Measurements from ENCODE around the gene HSPA12B.
A peak's percentile ranks its signal among the peaks of the same experiment; 100 is the strongest.

HSPA12B gene

GRCh38 chr20:3705970-3706739 lies 26.3 kb upstream of the HSPA12B start:
- peak; percentile 53 for DNase-seq

- peak; percentile 55 for DNase-seq
These were observed 25.5 kb upstream of the HSPA12B start for GRCh38 chr20:3706774-3707507.

DNA sequence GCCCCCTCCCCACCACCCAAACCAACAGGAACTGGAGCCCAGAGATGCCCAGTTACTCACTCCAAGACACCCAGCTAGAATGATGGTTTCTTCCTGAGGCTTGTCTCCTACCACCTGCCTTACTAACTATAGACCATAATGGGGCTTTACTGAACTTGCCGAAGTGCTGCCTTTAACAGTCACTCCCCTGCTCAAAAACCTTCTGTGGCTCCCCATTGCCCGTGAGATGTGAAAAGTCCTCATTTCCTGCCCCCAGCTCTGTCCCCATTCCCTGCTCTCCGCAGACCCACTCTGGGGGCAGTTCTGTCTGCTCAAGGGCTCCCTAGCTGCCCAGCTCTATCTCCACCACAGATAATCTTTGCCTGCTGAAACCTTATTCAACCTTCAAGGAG lies 25.0 kb upstream of the HSPA12B start:
- no peak for DNase-seq

GRCh38 chr20:3710011-3710466 lies 22.4 kb upstream of the HSPA12B start:
- peak; percentile 53 for DNase-seq

- peak; percentile 74 for DNase-seq
These were observed 21.6 kb upstream of the HSPA12B start for GRCh38 chr20:3710703-3711483.

- peak; percentile 40 for DNase-seq
These were observed 21.0 kb upstream of the HSPA12B start for GRCh38 chr20:3711484-3711941.

- peak; percentile 43 for DNase-seq
These were observed 20.1 kb upstream of the HSPA12B start, which contains the start of gene SIGLEC1 for GRCh38 chr20:3712279-3712873. TSS of gene SIGLEC1 (minus strand) at chr20:3712600. CDS start at chr20:3707128, 5,472 bp downstream.

GRCh38 chr20:3714092-3714491 lies 18.4 kb upstream of the HSPA12B start:
- DNase-seq, result no peak

GRCh38 chr20:3716195-3716834 lies 16.2 kb upstream of the HSPA12B start:
- DNase-seq, result peak; percentile 88

DNA sequence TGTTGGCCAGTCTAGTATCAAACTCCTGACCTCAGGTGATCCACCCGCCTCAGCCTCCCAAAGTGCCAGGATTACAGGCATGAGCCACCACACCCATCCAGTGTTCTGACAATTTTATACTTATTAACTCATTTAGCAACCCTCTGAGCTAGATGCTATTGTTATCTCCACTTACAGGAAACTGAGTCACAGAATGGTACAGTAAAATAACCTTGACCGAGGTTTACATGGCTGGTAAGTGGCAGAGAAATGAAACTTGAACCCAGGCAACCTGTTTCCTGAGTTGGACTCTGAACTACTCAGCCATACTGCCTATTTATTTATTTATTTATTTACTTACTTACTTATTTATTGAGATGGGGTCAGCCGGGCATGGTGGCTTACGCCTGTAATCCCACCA lies 13.4 kb upstream of the HSPA12B start:
- DNase-seq, result no peak

DNA sequence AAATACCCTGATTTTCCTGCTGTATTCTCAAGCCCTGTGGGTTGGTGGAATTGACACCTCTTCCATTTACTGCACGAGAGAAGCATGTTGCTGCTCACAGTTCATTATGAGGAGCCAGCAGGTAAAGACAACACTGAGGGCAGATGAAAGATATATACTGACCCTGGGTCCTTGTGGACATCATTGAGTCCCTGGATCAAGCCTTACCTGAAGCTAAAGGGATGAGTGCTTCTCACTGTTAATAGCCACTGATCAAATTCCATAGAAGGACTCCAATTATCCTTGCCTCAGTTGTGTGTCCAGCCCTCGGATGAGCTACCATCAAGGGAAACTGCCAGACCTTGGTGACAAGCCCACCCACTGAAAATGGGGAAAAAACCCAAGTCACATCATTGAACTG lies 12.4 kb upstream of the HSPA12B start:
- DNase-seq, result no peak

DNA sequence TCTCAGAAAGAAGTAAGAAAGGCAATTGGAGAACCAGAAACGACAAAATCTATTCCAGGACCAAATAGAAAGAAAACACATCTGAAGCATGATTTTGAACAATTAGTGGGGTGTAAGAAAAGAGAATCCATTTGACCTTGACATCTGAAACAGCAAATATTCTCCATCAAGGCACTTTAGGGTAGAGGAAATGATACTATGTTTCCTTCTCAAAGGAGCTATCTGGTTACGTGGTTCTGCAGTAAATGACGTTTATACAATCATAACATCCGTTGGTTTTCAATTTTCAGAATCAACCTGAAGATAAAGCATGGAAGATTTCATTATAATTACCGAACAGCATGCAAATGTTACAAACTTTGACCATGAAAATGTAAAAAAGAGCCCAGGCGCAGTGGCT lies 11.9 kb upstream of the HSPA12B start:
- DNase-seq, result no peak

DNA sequence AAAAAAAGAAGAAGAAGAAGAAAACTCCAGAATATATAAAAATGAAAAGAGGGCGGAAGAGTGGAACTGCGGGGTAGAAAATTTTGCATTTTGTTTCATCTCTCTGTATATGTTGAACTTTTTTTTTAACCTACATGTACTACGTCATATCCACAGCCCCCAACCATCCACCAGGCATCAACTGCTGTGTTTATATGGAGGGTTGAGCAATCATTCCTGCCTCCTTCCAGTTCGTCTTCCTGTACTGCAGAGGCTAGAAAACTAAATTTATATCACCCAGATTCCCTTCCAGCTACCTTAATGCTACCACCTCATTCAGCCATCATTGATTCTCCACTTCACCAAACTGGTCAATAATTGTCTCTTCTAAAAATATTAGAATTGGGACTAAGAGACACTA lies 10.6 kb upstream of the HSPA12B start:
- no peak for DNase-seq

DNA sequence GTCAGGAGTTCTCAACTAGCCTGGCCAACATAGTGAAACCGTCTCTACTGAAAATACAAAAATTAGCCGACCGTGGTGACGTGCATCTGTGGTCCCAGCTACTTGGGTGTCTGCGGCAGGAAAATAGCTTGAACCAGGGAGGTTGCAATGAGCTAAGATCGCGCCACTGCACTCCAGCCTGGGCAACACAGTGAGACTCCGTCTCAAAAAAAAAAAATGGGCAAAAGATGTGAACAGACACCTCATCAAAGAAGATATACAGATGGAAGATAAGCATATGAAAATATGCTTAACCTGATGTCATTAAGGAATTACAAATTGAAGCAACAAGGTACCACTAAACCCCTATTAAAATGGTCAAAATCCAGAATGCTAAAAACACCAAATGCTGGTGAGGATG lies 9.2 kb upstream of the HSPA12B start:
- no peak for DNase-seq

GRCh38 chr20:3724356-3724755 lies 8.1 kb upstream of the HSPA12B start:
- DNase-seq, result no peak

DNA sequence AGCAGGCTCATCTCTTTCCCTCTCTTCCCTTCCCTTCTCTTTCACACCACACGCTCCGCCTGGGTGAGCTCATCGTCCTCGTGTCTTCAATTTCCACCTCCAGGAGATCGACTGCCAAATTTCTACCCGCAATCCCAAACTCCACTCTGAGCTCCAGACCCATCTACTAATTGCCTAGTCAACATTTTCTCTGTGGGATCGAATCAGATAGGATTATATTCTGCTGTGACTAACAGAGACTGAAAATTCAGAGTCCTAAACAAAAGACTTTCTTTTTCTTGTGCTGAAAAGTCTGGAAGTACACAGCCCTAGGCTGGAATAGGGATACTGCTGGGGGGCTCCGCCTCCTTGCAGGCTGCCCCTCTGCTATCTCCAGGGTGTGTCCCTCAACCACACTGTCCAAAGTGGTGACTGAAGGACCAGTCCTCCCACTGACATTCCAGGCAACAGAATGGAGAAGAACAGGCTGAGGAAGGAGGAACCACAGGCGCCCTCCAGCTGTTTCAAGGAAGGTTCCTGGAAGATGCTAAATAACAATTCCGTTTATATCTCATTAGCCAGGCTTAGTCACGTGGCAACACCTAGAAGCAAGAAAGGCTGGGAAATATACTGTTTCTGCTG lies 5.0 kb upstream of the HSPA12B start:
- peak; percentile 79 for DNase-seq

DNA sequence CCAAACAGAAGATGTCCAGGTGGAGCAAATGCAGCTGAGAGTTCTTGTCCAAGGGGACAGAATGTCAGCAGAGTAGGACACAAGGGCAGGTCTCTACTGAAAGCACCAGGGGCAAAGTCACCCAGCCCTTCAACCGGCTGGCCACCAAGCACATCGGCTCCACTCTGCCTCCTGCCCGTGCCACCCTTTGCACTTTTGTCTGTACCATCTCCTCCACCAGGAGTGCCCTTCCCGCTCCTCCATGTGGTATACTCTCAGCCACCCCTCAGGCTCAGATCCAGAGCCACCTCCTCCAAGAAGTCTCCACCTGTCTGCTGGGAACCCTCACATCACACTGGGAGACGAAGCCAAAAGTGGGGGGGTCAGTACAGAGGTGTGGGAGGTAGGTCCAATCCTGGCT lies 4.1 kb upstream of the HSPA12B start:
- no peak for DNase-seq

GRCh38 chr20:3728876-3729275 lies 3.6 kb upstream of the HSPA12B start:
- DNase-seq, result no peak

GRCh38 chr20:3729378-3729777 lies 3.1 kb upstream of the HSPA12B start:
- no peak for DNase-seq

GRCh38 chr20:3729811-3730540 lies 2.5 kb upstream of the HSPA12B start:
- no peak for DNase-seq

All from islet precursor cell (in vitro differentiated cells).